Measurements from ENCODE around the gene FUOM. TPM values are rescaled to one million over a fixed set of nuclear protein-coding genes. Genes with fewer than 3 reads are reported as not detected.

Gene FUOM
- total and polyA plus RNA-seq, 2 donors from 2014 or later: 17.5 to 118 TPM

GRCh38 chr10:133365461-133366129, 7.8 kb upstream of the FUOM start:
- Histone ChIP-seq H3K4me3 (ENCODE audit: low read length in 3 of 3) (no peak overlapping the region), H3K9me3 (ENCODE audit: control insufficient read depth in 2 of 3, insufficient read depth in 1 of 3, low read length in 3 of 3) (no peaks in the 10 kb centered on the region), H3K36me3 (ENCODE audit: control insufficient read depth in 2 of 3, insufficient read depth in 3 of 3, low read length in 3 of 3) (peaks cover 5 to 61% (median 31%) of the 10 kb centered on the region in 3 donors), H3K27me3 (ENCODE audit: control insufficient read depth, insufficient read depth, low read length) (no peaks in the 10 kb centered on the region), H3K27ac (ENCODE audit: low read depth in 2 of 2, low read length in 2 of 2) (no peak overlapping the region), H3K4me1 (ENCODE audit: control insufficient read depth in 2 of 3, insufficient read depth in 2 of 3, low read depth in 1 of 3, low read length in 3 of 3) (no peaks in the 10 kb centered on the region), H3K9ac (ENCODE audit: low read length in 3 of 3) (no peak overlapping the region)
- no peak for DNase-seq
- no peak for FAIRE-seq
- no peak for TF ChIP-seq CTCF (IDR thresholded peaks at IDR 0.05; ENCODE audit: borderline replicate concordance, extremely low read depth, insufficient read depth)
- intact Hi-C loops (cut with DNase I): no loop called here

GRCh38 chr10:133364645-133365431, 7.0 kb upstream of the FUOM start:
- intact Hi-C loops (cut with DNase I): no loop called here
- Histone ChIP-seq H3K9me3 (ENCODE audit: control insufficient read depth in 2 of 3, insufficient read depth in 1 of 3, low read length in 3 of 3) (no peaks in the 10 kb centered on the region), H3K27ac (ENCODE audit: low read depth in 2 of 2, low read length in 2 of 2) (no peak overlapping the region), H3K27me3 (ENCODE audit: control insufficient read depth, insufficient read depth, low read length) (no peaks in the 10 kb centered on the region), H3K9ac (ENCODE audit: low read length in 3 of 3) (no peak overlapping the region), H3K4me1 (ENCODE audit: control insufficient read depth in 2 of 3, insufficient read depth in 2 of 3, low read depth in 1 of 3, low read length in 3 of 3) (peaks cover 0 to 2% (median 0%) of the 10 kb centered on the region in 3 donors), H3K4me3 (ENCODE audit: low read length in 3 of 3) (no peak overlapping the region), H3K36me3 (ENCODE audit: control insufficient read depth in 2 of 3, insufficient read depth in 3 of 3, low read length in 3 of 3) (peaks cover 5 to 56% (median 23%) of the 10 kb centered on the region in 3 donors)
- FAIRE-seq (no peak), DNase-seq (no peak)
- TF ChIP-seq CTCF (IDR thresholded peaks at IDR 0.05; ENCODE audit: borderline replicate concordance, extremely low read depth, insufficient read depth): no peak

- H3K9me3 ChIP-seq (ENCODE audit: control insufficient read depth in 2 of 3, insufficient read depth in 1 of 3, low read length in 3 of 3): no peaks in the 10 kb centered on the region
- peaks cover 2 to 37% (median 17%) of the 10 kb centered on the region in 3 donors for H3K36me3 ChIP-seq (ENCODE audit: control insufficient read depth in 2 of 3, insufficient read depth in 3 of 3, low read length in 3 of 3)
- no peak overlapping the region for H3K27ac ChIP-seq (ENCODE audit: low read depth in 2 of 2, low read length in 2 of 2)
- intact Hi-C loops (cut with DNase I): no loop called here
- TF ChIP-seq CTCF (IDR thresholded peaks at IDR 0.05; ENCODE audit: borderline replicate concordance, extremely low read depth, insufficient read depth): no peak
- no peak overlapping the region for H3K4me3 ChIP-seq (ENCODE audit: low read length in 3 of 3)
- H3K4me1 ChIP-seq (ENCODE audit: control insufficient read depth in 2 of 3, insufficient read depth in 2 of 3, low read depth in 1 of 3, low read length in 3 of 3): peaks cover 0 to 2% (median 0%) of the 10 kb centered on the region in 3 donors
- H3K27me3 ChIP-seq (ENCODE audit: control insufficient read depth, insufficient read depth, low read length): no peaks in the 10 kb centered on the region
- FAIRE-seq: no peak
- no peak overlapping the region for H3K9ac ChIP-seq (ENCODE audit: low read length in 3 of 3)
- no peak for DNase-seq
Measured at GRCh38 chr10:133362846-133363245, 5.0 kb upstream of the FUOM start.
